GM21737 (cell line): ENCODE data around the gene TGFBR2.

Experiments used
- ATAC-seq: cut with Tn5 transposase; IDR thresholded peaks from one replicate; pipeline ENCODE4 v1.9.1; 2021; ENCODE audit warnings: mild to moderate bottlenecking, moderate library complexity; ENCODE audit not compliant: unreplicated experiment

Gene TGFBR2

GRCh38 chr3:30671527-30672286 is 65.3 kb downstream of the TGFBR2 start:
- no peak for ATAC-seq

DNA sequence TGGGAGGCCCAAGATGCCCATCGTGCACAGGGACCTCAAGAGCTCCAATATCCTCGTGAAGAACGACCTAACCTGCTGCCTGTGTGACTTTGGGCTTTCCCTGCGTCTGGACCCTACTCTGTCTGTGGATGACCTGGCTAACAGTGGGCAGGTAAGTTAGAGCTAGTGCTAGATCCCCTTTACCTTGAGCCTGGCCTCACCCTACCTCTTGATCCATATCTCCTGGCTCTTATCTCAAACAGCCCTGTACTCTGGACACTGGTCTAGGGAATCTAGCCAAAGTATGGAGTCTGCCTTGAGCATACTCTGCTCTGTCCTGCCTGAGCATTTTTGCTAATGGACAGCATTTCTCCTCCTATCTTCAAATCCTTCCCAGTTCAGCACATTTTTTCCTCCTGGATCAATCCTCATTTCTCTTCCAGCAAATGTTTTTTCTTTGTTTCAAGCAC is 65.9 kb downstream of the TGFBR2 start:
- ATAC-seq = no peak

DNA sequence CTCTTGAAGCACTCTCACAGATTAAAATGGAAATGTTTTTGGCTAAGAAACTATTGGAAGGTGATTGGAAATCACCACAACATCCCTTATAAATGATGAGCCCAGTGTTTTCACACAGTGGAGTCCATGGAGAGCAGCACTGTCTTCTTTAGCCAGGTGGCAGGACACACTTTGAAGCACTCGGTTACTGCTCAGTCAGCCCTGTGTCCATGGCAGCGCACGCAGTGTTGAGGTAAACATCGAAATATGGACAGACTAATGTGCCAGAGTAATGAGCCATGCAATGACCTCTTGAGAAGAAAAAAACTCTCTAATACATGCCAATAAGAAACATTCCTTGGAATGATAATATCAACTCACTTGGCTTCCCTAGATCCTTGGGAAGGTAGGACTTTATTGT is 66.6 kb downstream of the TGFBR2 start:
- no peak for ATAC-seq

DNA sequence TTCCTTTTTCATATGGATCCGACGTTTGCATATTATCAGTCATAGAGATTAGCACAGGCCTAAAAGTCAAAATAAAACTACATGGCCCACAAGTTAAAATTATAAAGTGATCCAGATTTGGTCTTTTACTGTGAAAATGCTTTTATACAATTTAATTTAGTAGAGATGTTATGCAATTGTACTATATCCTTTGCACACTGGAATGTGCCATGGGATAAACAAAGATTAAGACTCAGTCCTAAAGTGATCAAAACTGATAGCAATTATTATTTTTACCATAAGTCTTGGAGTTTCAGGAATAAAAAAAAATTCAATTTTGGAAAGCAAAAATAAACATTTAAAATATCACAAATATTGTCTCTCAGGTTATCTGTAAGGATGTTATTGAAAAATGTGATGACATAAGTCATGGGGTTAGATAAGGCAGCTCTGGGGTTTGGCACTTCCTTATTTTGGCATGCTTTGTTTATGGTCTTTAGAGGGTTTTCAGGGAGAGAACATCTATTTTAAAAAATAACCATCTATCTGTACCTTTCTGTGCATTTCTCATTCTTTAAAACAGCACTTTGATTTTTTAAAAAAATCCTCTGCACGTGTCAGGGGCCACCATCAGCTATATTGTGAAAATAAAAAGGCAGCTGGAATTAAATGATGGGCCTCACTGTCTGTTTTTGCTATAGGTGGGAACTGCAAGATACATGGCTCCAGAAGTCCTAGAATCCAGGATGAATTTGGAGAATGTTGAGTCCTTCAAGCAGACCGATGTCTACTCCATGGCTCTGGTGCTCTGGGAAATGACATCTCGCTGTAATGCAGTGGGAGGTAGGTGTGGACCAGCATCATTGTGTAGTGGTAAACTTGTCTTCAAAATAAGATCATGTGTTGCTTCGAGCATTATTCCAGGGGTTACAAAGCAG is 67.3 kb downstream of the TGFBR2 start:
- ATAC-seq = no peak

DNA sequence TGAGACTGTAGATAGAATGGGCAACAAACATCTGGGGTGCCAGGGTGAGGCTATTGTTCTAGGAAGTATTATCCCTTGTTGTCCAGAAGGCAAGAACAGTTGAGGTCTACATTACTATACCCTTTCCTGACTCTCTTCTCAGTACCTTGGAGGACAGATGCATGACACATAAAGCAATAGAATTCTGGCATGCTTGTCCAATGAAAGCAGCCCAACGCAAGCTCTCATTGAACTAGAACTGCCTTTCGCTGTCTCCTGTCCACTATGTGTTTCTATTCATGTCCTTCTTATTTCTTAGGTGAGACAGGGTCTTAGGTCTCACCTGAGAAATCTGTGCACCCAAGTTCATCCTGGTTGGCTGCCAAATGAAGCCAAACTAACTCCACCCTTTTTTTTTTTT is 68.6 kb downstream of the TGFBR2 start:
- no peak for ATAC-seq

GRCh38 chr3:30675774-30676173 is 69.4 kb downstream of the TGFBR2 start:
- no peak for ATAC-seq

DNA sequence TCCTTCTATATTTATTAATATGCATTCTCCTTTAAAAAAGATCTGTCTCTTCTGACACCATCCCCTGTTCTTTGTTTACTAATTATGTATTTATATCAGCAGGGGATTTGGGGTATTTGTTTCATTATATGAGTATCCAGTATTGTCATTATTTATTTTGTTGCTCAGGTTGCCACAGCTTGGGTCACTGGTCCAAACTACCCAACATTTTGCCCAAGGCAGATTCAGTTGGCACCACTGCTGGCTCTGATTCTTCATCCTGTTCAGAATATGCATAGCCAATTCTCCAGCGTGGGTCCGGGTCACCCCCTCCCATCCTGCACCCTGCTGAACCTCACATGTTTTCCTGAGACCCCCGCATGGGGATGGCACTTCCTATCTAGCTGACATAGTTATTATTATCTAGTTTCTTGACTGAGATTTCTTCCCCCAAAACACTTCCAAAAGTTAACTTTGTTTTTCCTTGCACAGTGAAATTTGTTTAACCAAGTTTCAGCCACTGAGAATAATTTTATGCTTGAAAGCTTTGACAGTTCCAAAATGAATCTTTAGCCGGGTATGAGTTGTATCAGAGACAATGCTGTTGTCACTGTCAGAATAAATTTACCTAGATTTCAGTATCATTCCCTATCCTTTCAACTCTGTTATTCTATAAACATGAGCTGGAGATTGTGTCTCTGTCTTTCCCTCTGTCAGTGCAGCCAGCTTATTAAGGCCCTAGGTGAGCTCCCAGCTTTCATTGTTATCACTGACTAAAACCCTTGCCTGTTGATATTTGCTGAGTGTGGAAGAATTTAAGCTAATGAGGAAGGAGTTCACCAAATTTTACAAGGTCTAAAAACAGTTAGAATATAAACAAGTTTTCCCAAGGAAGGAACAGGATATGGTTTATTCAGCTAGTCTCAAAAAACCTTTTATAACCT is 70.3 kb downstream of the TGFBR2 start:
- ATAC-seq = no peak

DNA sequence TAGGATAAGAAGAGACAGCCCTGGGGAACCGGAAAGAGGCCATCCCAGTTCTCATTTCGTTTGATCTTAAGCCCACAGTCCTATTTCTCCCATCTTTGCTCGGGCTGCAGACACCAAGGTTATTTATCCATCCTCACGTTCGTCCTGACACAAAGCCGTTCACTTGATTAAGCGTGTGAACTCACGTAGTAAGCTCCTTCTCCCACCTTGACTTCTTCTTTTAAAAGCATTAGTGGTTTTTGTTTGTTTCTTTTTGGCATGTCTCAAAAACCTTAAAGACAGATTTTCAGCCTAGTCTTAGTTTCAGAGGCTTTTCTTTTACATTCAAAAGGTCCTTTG is 70.9 kb downstream of the TGFBR2 start:
- ATAC-seq = no peak

DNA sequence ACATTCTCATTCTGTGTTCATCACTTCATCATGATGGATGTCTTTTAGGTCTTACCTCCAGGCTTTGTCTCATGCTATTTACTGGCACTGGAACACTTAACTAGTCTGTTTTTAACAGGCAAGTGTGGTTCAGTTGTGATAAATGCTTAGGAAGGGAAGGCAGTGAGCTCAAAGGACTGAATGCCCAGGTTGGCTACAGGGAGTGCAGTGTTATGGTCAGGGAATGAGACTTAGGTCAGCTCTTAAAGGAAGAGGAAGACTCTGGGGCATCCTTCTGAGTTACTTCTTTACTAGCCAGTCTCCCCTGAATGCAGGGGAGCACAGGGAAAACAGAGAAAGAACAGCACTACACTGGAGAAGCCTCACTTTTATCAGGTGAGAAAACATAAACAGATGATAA is 72.6 kb downstream of the TGFBR2 start:
- ATAC-seq = no peak

DNA sequence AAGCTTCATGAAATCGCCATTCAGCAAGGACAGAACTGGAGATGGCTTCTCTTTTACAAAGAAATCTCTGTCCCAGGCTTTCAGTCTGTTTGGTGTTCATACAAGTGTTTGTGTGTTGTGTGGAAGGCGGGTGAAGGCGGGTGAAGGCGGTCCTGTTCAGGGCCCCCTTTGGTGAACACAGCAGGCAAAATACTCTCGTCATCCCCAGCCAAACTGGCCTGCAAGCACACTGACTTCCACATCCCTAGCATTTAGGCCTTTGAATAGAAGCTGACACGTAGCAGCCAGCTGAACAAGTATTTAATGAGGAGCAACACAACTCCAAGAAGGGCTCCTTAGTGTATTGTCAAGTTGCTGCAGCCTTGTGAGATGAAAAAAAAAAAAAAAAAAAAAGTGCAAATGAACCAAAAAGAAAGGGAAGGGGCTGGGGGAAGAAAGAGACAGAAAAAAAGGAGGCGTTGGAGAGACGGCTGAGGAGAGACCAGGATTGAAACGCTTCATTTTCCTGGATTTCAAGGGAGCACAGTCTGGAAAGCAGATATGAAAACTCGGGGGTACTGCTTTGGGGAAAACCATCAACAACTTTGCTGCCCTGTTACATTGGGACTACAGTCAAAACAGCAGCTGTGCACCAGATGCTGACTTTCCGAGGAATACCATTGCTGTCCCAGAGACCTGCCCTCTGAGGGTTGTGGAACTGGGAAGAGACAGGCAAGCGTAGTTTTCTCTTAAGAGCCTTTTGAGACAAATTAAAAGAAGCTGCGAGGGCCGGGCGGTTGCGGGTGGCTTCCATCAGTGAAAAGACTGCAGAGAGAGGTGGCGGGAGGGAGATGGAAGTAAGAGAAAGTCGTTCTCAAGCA is 74.6 kb downstream of the TGFBR2 start:
- no peak for ATAC-seq

- no peak for ATAC-seq
These were observed 75.3 kb downstream of the TGFBR2 start for GRCh38 chr3:30681649-30682211.

GRCh38 chr3:30682434-30683155 is 76.2 kb downstream of the TGFBR2 start:
- ATAC-seq = no peak

- ATAC-seq = no peak
These were observed 77.4 kb downstream of the TGFBR2 start for GRCh38 chr3:30683769-30684168.

- no peak for ATAC-seq
These were observed 78.0 kb downstream of the TGFBR2 start for GRCh38 chr3:30684356-30684755.

DNA sequence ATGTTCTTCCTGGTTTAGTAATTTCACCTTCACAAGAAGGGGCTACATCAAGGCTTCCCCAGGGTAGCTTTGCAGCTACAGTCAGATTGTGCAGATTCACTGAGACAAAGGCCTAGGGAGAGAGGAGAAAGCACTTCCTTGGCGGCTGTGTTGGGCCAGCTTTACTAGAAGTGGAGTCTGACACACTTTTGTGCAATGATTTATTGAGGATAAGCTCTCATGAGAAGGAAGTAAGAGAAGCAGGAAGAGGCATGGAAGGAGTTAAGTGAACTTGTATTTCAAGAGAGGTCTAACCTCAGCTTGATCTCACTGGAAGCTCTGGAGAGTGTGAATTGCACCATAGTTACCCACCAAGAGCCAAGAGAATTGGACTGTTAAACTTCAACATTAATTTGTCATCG is 78.9 kb downstream of the TGFBR2 start:
- ATAC-seq = no peak

DNA sequence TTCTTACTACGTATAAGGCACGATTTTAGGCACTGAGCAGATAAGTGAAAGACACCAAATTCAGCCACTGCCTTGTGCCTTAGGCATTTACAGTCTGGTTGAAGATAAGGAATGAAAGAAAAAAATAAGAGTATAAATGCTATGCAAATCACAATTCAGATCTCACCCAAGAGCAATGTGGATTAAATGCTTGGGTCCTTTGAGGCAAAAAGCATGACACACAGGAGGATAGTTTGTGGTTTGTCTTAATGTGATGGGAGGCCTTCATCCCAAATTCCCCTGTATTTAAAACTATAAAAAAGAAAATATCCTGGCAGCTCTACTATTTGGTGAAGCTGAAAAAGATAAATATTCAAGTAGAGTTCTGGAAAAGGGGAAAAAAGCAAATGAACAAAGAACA is 79.8 kb downstream of the TGFBR2 start:
- ATAC-seq = no peak

DNA sequence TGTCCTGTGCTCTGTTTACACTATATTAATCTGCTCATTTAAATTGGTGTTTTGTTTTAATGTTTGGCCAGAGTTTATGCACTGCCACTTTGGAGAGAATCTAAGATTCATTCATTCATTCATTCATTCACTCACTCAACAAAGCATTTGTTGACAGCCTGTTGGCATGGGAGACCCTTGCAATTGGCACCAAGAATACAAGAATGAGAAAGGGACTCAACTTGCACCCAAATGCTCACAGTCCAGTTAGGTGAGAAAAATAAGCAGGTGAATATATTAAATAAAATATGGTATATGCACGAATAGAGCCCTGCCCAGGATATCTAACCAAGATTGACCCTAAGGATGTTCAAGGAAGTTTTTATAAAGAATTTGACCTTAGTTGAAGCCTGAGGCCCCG is 80.4 kb downstream of the TGFBR2 start:
- ATAC-seq = no peak

GRCh38 chr3:30687930-30688570 is 81.6 kb downstream of the TGFBR2 start:
- no peak for ATAC-seq
